DOHH2 (cell line): ENCODE measurements around the gene POLR1D.

Source experiments
- CTCF ChIP-seq: fragments of 200-600 bp; sonication (generic); IDR thresholded peaks from one replicate; pipeline ENCODE4 v1.5.1; 2014; ENCODE audit warnings: antibody characterized with exemption, mild to moderate bottlenecking, low read depth, low read length; ENCODE audit not compliant: poor library complexity, severe bottlenecking
- EZH2phosphoT487 ChIP-seq: fragments of 200-600 bp; sonication (generic); IDR thresholded peaks from 2 replicates; pipeline ENCODE4 v1.6.1; 2017; ENCODE audit warnings: borderline replicate concordance, mild to moderate bottlenecking, antibody characterized with exemption, low read length, moderate library complexity, mixed read lengths

GRCh38 chr13:27601208-27601607 lies 20.5 kb upstream of the POLR1D start:
- TF ChIP-seq CTCF (no peak), EZH2phosphoT487 (no peak)
